GM18508 (cell line): ENCODE data around the gene SH3D21.

Experiments used
- ATAC-seq: cut with Tn5 transposase; IDR thresholded peaks from one replicate; pipeline ENCODE4 v1.9.1; 2021; ENCODE audit warnings: moderate number of reproducible peaks; ENCODE audit not compliant: insufficient read depth, unreplicated experiment

Gene SH3D21

DNA sequence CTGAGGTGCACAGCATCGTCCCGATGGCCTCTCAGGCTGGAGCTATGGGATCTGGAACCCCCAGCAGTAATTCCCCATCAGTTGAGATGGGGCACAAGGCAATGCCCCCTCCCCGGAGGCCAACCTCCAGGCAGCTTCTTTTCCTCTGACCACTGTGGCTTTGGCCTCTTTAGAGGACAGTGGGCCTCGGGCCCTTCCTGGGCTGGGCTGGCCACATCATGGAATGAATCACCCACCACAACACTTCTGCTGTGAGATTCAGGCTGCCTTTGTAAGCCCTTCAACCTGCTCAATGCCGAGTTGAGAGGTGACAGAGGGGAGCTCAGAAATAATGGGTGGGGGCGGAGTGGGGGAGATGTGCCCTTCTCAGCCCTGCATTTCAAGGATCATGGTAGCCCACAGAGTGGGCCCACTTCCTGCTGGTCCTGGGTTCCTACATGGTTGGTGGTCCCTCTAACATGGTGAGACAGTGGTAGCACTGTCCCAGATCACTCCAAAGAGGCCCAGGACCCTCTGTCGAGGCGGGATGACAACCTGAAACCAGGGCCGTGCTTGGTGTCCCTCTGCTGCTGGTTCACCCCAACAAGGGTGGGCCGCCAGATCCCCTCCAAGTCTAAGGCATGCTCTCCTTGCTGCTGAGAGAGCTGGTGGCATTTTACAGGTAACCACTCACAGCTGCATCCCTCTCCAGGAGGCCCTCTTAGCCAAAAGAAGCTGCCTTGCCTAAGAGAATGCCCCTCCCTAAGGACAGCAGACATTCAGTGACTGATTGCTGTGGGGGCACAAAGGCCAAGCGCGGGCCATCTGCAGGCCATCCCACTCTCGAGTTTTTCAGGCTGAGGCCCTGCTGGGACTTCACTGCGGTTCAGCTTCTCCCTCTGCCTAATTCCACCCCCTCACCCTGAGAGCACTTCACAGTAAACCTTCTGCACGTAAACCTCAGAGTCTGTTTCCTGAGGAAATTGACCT lies 47.0 kb downstream of the SH3D21 start:
- ATAC-seq: no peak

DNA sequence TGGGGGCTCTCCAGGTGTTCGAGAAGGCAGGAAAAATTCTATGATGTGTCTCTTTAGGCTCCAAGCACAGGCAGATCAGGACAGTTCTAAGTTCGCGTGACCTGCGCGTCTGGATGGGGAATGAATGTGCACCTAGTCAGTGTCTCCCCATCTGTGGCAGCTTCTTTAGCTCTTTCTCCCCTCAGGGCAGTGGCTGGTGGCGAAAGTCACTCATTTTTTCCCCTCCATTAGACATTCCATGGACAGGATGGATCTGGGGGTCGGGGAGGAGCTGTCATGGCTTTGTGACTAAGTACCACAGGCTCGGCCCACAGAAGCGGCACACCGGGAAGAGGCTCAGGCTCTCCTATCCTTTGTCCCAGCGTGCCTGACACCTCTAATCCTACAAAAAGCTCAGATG lies 48.3 kb downstream of the SH3D21 start:
- no peak for ATAC-seq

DNA sequence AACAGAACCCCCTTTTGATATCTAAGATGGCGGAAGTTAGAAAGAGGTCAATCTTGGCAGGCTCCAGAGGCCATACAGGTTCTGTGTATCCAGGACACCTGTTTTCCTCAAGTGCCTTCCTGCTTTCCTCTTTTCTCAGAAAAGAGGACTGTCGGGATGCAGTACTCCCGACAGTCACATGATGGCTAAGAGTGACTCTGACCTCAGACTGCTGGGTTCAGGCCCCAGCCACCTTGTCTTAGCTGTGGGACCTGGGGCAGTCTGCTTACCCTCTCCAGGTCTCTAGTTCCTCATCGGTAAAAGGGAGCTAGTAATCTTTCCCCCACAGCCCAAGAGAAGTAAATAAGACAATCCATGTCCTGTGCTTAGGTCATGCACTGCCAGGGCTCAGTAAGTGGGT lies 49.6 kb downstream of the SH3D21 start:
- no peak for ATAC-seq

DNA sequence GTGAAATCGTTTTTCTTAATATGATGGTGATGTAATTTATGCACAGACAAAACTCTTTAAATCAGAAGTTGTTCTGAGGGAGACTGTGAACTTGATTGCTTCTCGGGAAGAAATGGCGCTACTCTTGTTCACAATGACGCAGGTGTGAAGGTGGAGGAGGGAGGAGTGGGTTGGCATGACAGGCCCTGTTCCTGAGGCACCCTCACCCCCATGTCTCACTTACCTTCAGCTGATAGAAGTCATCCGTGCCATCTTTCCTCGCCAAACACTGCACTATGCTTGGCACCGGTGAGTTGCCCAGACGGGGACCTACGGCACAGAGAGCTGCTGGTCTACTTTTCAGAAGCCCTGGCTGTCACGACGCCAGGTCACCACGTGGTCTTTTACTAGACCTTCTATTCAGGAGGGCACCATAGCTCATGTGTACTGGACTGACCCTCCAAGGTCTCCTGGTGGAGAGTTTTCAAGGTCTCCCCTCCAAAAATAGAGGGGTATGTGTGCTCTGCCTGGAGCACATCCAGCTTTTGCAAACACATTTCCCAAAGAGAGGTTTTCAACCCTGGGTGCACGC lies 52.4 kb downstream of the SH3D21 start:
- no peak for ATAC-seq

DNA sequence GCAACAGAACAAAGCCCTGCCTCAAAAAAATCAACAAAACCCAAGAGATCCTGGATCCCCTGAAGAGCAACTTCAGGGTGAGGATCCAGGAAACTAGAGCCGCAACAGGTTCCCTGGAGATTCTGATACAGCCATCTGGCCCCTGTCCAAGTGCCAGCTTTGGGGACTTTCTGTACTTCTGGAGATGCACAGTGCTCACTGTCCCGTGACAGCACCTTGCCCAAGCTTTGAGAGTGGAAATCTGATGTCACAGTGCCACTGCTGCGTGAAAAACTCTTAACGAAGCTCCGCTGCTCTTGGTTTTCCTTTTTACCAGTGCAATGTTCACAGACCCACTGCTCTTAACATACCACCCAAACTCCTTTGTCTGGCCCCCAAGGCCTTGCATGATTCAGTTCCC lies 53.2 kb downstream of the SH3D21 start:
- no peak for ATAC-seq

DNA sequence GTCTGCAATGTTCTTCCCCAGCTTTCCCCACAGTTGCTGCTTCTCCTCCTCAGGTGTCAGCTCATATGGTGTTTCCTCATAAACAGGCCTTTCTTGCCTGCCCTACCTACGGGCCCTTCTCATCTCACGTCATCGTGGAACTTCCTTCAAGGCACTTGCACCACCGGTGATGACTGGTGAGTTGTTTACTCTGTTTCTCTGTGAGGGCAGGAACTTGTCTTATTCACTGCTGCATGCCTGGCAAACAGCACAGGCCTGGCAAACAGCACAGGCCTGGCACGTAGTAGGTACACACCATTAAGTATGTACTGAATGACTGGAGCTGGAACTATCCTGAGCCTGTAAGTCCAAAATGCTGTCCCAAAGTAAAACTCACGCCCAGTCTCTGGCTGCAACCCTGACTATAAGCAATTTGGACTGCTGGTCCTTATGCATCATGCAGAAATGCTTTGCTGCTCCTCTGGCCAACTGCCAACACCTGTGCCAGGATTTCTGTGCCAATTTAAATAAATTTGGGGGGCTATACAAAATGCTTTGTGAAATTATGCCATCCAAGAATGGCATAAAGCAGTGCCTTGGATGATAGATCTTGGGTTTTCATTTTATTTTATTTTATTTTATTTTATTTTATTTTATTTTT lies 53.9 kb downstream of the SH3D21 start:
- ATAC-seq: no peak

DNA sequence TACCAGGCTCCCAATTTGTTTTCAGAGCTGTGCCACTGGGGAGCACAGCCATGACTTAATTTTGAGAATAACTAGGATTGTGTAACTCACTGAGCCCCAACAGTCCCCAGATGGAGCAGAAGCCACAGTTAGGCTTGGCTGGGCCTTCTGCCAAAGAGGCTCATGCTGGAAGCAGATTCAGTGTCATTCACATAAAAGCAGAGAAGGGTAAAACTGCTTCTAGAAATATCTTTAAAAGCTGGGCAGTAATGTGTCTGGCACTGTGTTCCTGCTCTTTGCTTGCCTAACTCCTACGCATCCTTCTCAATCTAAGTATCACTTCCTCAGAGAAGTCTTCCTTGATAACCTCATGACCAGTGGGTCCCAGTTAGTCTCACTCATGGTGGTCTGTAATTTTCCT lies 59.2 kb downstream of the SH3D21 start:
- ATAC-seq: no peak

DNA sequence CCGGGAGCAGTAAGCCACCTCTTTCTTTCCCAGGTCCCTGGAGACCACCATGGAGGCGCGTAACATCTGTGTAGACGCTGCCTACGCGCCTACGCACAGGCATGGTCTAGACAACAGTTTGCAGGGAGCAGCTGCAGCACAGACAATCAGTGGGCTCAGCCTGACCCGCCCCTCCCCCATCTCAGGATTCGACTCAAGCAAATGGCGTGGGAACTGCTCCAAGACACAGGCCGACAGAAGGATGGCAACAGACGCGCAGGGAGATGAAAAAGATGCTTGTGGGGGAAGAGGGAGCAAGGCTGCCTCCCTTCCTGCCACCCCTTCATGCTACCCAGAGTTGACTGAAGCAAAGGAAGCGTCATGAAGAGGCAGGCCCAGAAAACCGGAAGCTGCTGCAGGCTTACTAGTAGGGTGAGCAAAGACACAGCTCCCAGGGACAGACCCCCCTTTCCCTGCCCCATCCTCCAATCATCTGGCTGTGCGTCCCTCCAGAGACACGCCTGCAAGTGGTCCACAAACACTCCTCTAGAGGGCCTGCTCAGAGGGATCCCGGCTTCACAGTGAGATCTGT lies 60.0 kb downstream of the SH3D21 start:
- no peak for ATAC-seq

DNA sequence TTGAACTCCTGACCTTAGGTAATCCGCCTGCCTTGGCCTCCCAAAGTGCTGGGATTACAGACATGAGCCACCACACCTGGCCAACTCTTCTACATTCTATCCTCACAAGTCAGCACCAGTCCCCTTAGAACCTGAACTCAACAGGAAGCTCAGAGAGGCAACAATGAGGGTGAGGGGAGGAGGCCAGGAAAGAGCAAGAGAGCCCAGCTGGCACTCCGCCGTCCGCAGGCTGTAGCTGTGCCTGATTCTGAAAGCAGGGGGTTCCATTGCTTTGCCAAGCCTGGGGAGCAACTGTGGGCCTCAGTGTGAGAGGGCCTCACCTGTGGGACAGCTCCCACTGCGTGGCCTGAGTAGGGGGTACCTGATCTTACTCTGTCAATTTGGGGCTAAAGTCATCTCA lies 60.9 kb downstream of the SH3D21 start:
- ATAC-seq: no peak

DNA sequence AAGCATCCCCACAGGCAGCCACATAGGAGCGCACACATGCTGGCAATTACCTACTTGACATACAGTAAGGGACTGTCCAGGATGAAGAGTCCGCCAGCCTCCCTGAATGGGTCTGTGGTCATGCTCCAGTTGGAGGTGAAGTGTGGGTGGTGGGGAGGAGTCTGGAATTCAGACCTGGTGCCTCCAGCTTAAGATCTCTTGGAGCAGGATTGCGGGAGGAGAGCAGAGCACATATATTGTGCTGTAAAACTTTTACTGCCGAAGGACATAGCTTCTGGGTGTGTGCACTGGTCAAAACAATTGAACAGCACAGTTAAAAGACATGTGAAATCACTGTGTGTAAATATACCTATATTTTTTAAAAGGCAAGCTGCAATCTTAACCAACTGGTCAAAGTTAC lies 61.6 kb downstream of the SH3D21 start:
- no peak for ATAC-seq

DNA sequence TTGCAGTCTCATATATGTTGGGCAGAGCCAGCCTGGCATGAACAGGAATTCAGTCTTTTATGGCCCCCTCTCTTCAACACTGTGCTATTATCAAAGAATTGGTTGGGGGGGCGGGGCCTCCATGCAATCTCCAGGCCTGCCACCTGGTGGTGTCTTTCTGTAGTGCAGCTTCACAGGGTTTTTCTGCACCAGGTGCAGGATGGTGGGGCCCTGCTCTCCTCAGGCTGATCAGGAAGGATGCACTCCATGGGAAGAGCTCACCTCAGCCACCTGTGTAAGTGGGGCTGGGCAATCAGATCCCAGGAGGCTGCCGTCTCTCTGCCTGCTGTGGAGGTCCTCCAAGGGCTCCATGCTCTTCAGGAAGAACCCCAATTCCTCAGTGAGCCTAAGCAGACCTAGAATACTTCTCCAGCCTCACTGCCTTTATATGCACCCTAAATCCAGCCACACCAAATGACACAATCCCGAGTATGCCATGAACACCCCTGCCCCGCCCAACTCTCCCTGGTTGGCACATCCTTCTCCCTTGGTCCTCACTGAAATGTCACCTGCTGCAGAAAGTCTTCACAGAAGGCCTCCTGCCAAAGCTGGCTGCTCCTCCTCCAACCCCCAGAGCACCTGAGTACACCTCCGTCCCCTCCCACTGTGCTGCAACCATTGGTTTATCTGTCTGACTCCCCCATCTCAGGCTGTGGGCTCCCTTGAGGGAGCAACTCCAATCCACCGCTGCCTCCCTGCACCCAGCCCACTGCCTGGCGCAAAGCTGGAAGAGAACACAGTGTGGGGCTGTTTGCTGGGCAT lies 63.1 kb downstream of the SH3D21 start:
- no peak for ATAC-seq
